Activated CD8-positive, alpha-beta T cell treated with anti-CD3 and anti-CD28 coated beads, Interleukin-2, amount 10 ng/mL, durations not matched to agents 7 days and 5 days (primary cell): Measurements from ENCODE around the gene CBX5. TPM values are rescaled to one million over a fixed set of nuclear protein-coding genes. Genes with fewer than 3 reads are reported as not detected.

ENCODE experiments used
- ATAC-seq: fragments of 150-1000 bp; cut with Tn5 transposase; one replicate; pipeline ENCODE4 v1.10.0; 2021; ENCODE audit warnings: moderate library complexity
- CTCF ChIA-PET: fragments of 350-600 bp; sonication (Branson Sonifier 250); formaldehyde crosslinking; loops from one replicate; lab custom pipeline; 2021; ENCODE audit warnings: antibody characterized with exemption; lab: Charles Lee
- POLR2A ChIA-PET: fragments of 350-600 bp; sonication (Branson Sonifier 250); formaldehyde crosslinking; loops from one replicate; lab custom pipeline; 2021; ENCODE audit warnings: antibody characterized with exemption; lab: Charles Lee
- DNase-seq: peaks from one replicate; pipeline ENCODE4 v3.0.0-alpha.2; 2020
- H3K27ac Mint-ChIP-seq: one replicate; pipeline ENCODE4 v1.8.0; 2021; ENCODE audit warnings: mild to moderate bottlenecking, mixed read lengths
- H3K27me3 Mint-ChIP-seq: one replicate; pipeline ENCODE4 v1.8.0; 2021; ENCODE audit warnings: low read depth, mixed read lengths
- H3K36me3 Mint-ChIP-seq: one replicate; pipeline ENCODE4 v1.8.0; 2021; ENCODE audit warnings: low read depth, mixed read lengths
- H3K4me1 Mint-ChIP-seq: one replicate; pipeline ENCODE4 v1.8.0; 2021; ENCODE audit warnings: low read depth, mixed read lengths
- H3K4me3 Mint-ChIP-seq: one replicate; pipeline ENCODE4 v1.8.0; 2021; ENCODE audit warnings: mild to moderate bottlenecking, mixed read lengths
- H3K9me3 Mint-ChIP-seq: one replicate; pipeline ENCODE4 v1.8.0; 2022; ENCODE audit warnings: mixed read lengths; ENCODE audit not compliant: insufficient read depth
- total RNA-seq, 2 experiments: library from RNA; stranded (reverse); gene quantifications; one replicate each; pipeline ENCODE4 v1.2.3, GENCODE V29; 2021

Gene CBX5
- total RNA-seq, 2 experiments from 2014 or later = 145 to 148 TPM

GRCh38 chr12:54208591-54208990, 71.3 kb downstream of the CBX5 start:
- no peak overlapping the region for H3K27ac Mint-ChIP-seq
- peaks cover 5% of the 10 kb centered on the region for H3K4me1 Mint-ChIP-seq
- ATAC-seq (no peak), DNase-seq (no peak)
- ChIA-PET CTCF (interaction anchor here (0.9 to 5.3 kb wide), 27 partner anchors 7 to 767 kb away, joined by 3 to 74 read pairs (median 5); partner anchors contain the start of genes HOXC10, HOXC5, HOXC6 and HOXC8), POLR2A (interaction anchor here (1.4 kb wide), 1 partner anchor 15 kb away, joined by 3 read pairs; no protein-coding TSS in a partner anchor)
- no peaks in the 10 kb centered on the region for H3K36me3 Mint-ChIP-seq
- no peak overlapping the region for H3K4me3 Mint-ChIP-seq
- no peaks in the 10 kb centered on the region for H3K9me3 Mint-ChIP-seq
- peaks cover 46% of the 10 kb centered on the region for H3K27me3 Mint-ChIP-seq

- DNase-seq = peak; percentile 85
- peak; percentile 92 for ATAC-seq
Observed at GRCh38 chr12:54207539-54208294, 72.2 kb downstream of the CBX5 start.

GRCh38 chr12:54206791-54207190, 73.1 kb downstream of the CBX5 start:
- ChIA-PET CTCF (interaction anchor here (0.6 to 5.3 kb wide), 27 partner anchors 8 to 508 kb away, joined by 3 to 74 read pairs (median 6); partner anchors contain the start of genes HOXC10, HOXC5, HOXC8 and HOXC9), POLR2A (interaction anchor here (0.7 kb wide), 1 partner anchor 174 kb away, joined by 3 read pairs; the partner anchor contains the start of gene HOXC5)
- DNase-seq (no peak), ATAC-seq (no peak)
- Mint-ChIP-seq H3K4me3 (no peak overlapping the region), H3K9me3 (no peaks in the 10 kb centered on the region), H3K36me3 (no peaks in the 10 kb centered on the region), H3K4me1 (peaks cover 4% of the 10 kb centered on the region), H3K27me3 (peaks cover 36% of the 10 kb centered on the region), H3K27ac (no peak overlapping the region)

More at GRCh38 chr12:54207539-54208294, 72.2 kb downstream of the CBX5 start:
- H3K4me1 Mint-ChIP-seq = peaks cover 4% of the 10 kb centered on the region
- POLR2A ChIA-PET = interaction anchor here (0.7 to 1.4 kb wide), 2 partner anchors 16 to 175 kb away, joined by 3 read pairs; partner anchors contain the start of gene HOXC5
- H3K27me3 Mint-ChIP-seq = peaks cover 40% of the 10 kb centered on the region
- no peak overlapping the region for H3K27ac Mint-ChIP-seq
- H3K9me3 Mint-ChIP-seq = no peaks in the 10 kb centered on the region
- no peak overlapping the region for H3K4me3 Mint-ChIP-seq
- H3K36me3 Mint-ChIP-seq = no peaks in the 10 kb centered on the region
- CTCF ChIA-PET = interaction anchor here (0.6 to 5.3 kb wide), 43 partner anchors 8 to 766 kb away, joined by 3 to 74 read pairs (median 4); partner anchors contain the start of genes HOXC10, HOXC5, HOXC6 and HOXC8

GRCh38 chr12:54204316-54204715, 75.6 kb downstream of the CBX5 start:
- Mint-ChIP-seq H3K9me3 (no peaks in the 10 kb centered on the region), H3K4me1 (peaks cover 4% of the 10 kb centered on the region), H3K27me3 (peaks cover 38% of the 10 kb centered on the region), H3K4me3 (no peak overlapping the region), H3K27ac (no peak overlapping the region), H3K36me3 (no peaks in the 10 kb centered on the region)
- DNase-seq = no peak
- ChIA-PET CTCF (interaction anchor here (0.8 to 5.3 kb wide), 4 partner anchors 13 to 219 kb away, joined by 4 to 74 read pairs (median 63); partner anchors contain the start of genes HOXC10, HOXC5 and SMUG1), POLR2A (no interaction called here)
- no peak for ATAC-seq

- ATAC-seq (peak; percentile 94), DNase-seq (peak; percentile 74)
- CTCF ChIA-PET = interaction anchor here (0.6 to 5.8 kb wide), 46 partner anchors 9 to 526 kb away, joined by 3 to 89 read pairs (median 3); partner anchors contain the start of genes ATP5MC2, CISTR, COPZ1 and HOXC10
- Mint-ChIP-seq H3K27me3 (peaks cover 44% of the 10 kb centered on the region), H3K9me3 (no peaks in the 10 kb centered on the region), H3K27ac (no peak overlapping the region), H3K36me3 (no peaks in the 10 kb centered on the region), H3K4me1 (peaks cover 3% of the 10 kb centered on the region), H3K4me3 (no peak overlapping the region)
- POLR2A ChIA-PET = interaction anchor here (0.6 kb wide), 1 partner anchor 220 kb away, joined by 3 read pairs; no protein-coding TSS in a partner anchor
Observed at GRCh38 chr12:54201001-54201794, 78.7 kb downstream of the CBX5 start.

GRCh38 chr12:54200412-54200811, 79.5 kb downstream of the CBX5 start:
- ChIA-PET CTCF (interaction anchor here (0.6 to 5.8 kb wide), 23 partner anchors 10 to 525 kb away, joined by 3 to 89 read pairs (median 5); partner anchors contain the start of genes ATP5MC2, HOXC10, HOXC5 and HOXC8), POLR2A (no interaction called here)
- Mint-ChIP-seq H3K27ac (no peak overlapping the region), H3K4me1 (peaks cover 5% of the 10 kb centered on the region), H3K36me3 (no peaks in the 10 kb centered on the region), H3K9me3 (no peaks in the 10 kb centered on the region), H3K27me3 (peaks cover 46% of the 10 kb centered on the region), H3K4me3 (no peak overlapping the region)
- DNase-seq = no peak
- no peak for ATAC-seq

- CTCF ChIA-PET = interaction anchor here (1.0 to 5.8 kb wide), 9 partner anchors 8 to 524 kb away, joined by 3 to 89 read pairs (median 10); partner anchors contain the start of genes ATP5MC2, HOXC10, HOXC5 and HOXC8
- H3K4me1 Mint-ChIP-seq = peaks cover 5% of the 10 kb centered on the region
- POLR2A ChIA-PET = no interaction called here
- H3K4me3 Mint-ChIP-seq = no peak overlapping the region
- H3K27me3 Mint-ChIP-seq = peaks cover 51% of the 10 kb centered on the region
- ATAC-seq (no peak), DNase-seq (no peak)
- no peaks in the 10 kb centered on the region for H3K9me3 Mint-ChIP-seq
- no peak overlapping the region for H3K27ac Mint-ChIP-seq
- no peaks in the 10 kb centered on the region for H3K36me3 Mint-ChIP-seq
Observed at GRCh38 chr12:54199917-54200316, 80.0 kb downstream of the CBX5 start.

- H3K9me3 Mint-ChIP-seq = no peaks in the 10 kb centered on the region
- no peak for ATAC-seq
- H3K4me3 Mint-ChIP-seq = no peak overlapping the region
- H3K27me3 Mint-ChIP-seq = peaks cover 49% of the 10 kb centered on the region
- DNase-seq = no peak
- CTCF ChIA-PET = interaction anchor here (1.1 to 5.8 kb wide), 5 partner anchors 9 to 193 kb away, joined by 3 to 89 read pairs (median 10); partner anchors contain the start of genes HOXC5 and HOXC8
- no peak overlapping the region for H3K27ac Mint-ChIP-seq
- POLR2A ChIA-PET = no interaction called here
- H3K4me1 Mint-ChIP-seq = peaks cover 5% of the 10 kb centered on the region
- H3K36me3 Mint-ChIP-seq = no peaks in the 10 kb centered on the region
Observed at GRCh38 chr12:54199034-54199433, 80.9 kb downstream of the CBX5 start.

GRCh38 chr12:54197431-54197909, 82.5 kb downstream of the CBX5 start:
- ChIA-PET CTCF (interaction anchor here (1.5 to 10.9 kb wide), 3 partner anchors 8 to 189 kb away, joined by 3 to 248 read pairs (median 91); partner anchors contain the start of genes HOXC5, HOXC6 and HOXC8), POLR2A (no interaction called here)
- H3K9me3 Mint-ChIP-seq = no peaks in the 10 kb centered on the region
- no peak overlapping the region for H3K4me3 Mint-ChIP-seq
- no peak for ATAC-seq
- DNase-seq = no peak
- H3K36me3 Mint-ChIP-seq = no peaks in the 10 kb centered on the region
- H3K27ac Mint-ChIP-seq = no peak overlapping the region
- H3K4me1 Mint-ChIP-seq = peaks cover 5% of the 10 kb centered on the region
- H3K27me3 Mint-ChIP-seq = peaks cover 57% of the 10 kb centered on the region

- Mint-ChIP-seq H3K9me3 (no peaks in the 10 kb centered on the region), H3K27me3 (peaks cover 62% of the 10 kb centered on the region), H3K27ac (no peak overlapping the region), H3K4me3 (no peak overlapping the region), H3K36me3 (no peaks in the 10 kb centered on the region), H3K4me1 (peaks cover 5% of the 10 kb centered on the region)
- ChIA-PET CTCF (interaction anchor here (1.5 to 10.9 kb wide), 4 partner anchors 9 to 189 kb away, joined by 3 to 248 read pairs (median 53); partner anchors contain the start of genes HOXC5, HOXC6 and HOXC8), POLR2A (no interaction called here)
- no peak for ATAC-seq
- no peak for DNase-seq
Observed at GRCh38 chr12:54197010-54197409, 82.9 kb downstream of the CBX5 start.
